ENCODE measurements around the gene ADGRL3.

Gene ADGRL3

GRCh38 chr4:61886131-61886530 is 686.0 kb downstream of the ADGRL3 start:
- Histone ChIP-seq H3K27me3 (ENCODE audit: control insufficient read depth, insufficient read depth, low read length) (no peaks in the 10 kb centered on the region), H3K9ac (ENCODE audit: low read length) (no peak overlapping the region), H3K4me3 (ENCODE audit: low read length) (no peak overlapping the region), H3K9me3 (ENCODE audit: control insufficient read depth, low read length) (no peaks in the 10 kb centered on the region), H3K36me3 (ENCODE audit: control insufficient read depth, insufficient read depth, low read length) (no peaks in the 10 kb centered on the region), H3K4me1 (ENCODE audit: control insufficient read depth, insufficient read depth, low read length) (no peaks in the 10 kb centered on the region)

GRCh38 chr4:61889117-61889516 is 689.0 kb downstream of the ADGRL3 start:
- Histone ChIP-seq H3K4me3 (ENCODE audit: low read length) (no peak overlapping the region), H3K9me3 (ENCODE audit: control insufficient read depth, low read length) (no peaks in the 10 kb centered on the region), H3K27me3 (ENCODE audit: control insufficient read depth, insufficient read depth, low read length) (no peaks in the 10 kb centered on the region), H3K36me3 (ENCODE audit: control insufficient read depth, insufficient read depth, low read length) (no peaks in the 10 kb centered on the region), H3K9ac (ENCODE audit: low read length) (no peak overlapping the region), H3K4me1 (ENCODE audit: control insufficient read depth, insufficient read depth, low read length) (no peaks in the 10 kb centered on the region)

GRCh38 chr4:61890321-61890720 is 690.2 kb downstream of the ADGRL3 start:
- Histone ChIP-seq H3K9ac (ENCODE audit: low read length) (no peak overlapping the region), H3K4me1 (ENCODE audit: control insufficient read depth, insufficient read depth, low read length) (no peaks in the 10 kb centered on the region), H3K9me3 (ENCODE audit: control insufficient read depth, low read length) (no peaks in the 10 kb centered on the region), H3K36me3 (ENCODE audit: control insufficient read depth, insufficient read depth, low read length) (no peaks in the 10 kb centered on the region), H3K4me3 (ENCODE audit: low read length) (no peak overlapping the region), H3K27me3 (ENCODE audit: control insufficient read depth, insufficient read depth, low read length) (no peaks in the 10 kb centered on the region)

GRCh38 chr4:61891953-61892352 is 691.8 kb downstream of the ADGRL3 start:
- Histone ChIP-seq H3K36me3 (ENCODE audit: control insufficient read depth, insufficient read depth, low read length) (no peaks in the 10 kb centered on the region), H3K4me1 (ENCODE audit: control insufficient read depth, insufficient read depth, low read length) (no peaks in the 10 kb centered on the region), H3K4me3 (ENCODE audit: low read length) (no peak overlapping the region), H3K9ac (ENCODE audit: low read length) (no peak overlapping the region), H3K27me3 (ENCODE audit: control insufficient read depth, insufficient read depth, low read length) (no peaks in the 10 kb centered on the region), H3K9me3 (ENCODE audit: control insufficient read depth, low read length) (no peaks in the 10 kb centered on the region)

- no peaks in the 10 kb centered on the region for H3K27me3 ChIP-seq (ENCODE audit: control insufficient read depth, insufficient read depth, low read length)
- H3K4me1 ChIP-seq (ENCODE audit: control insufficient read depth, insufficient read depth, low read length) = no peaks in the 10 kb centered on the region
- H3K9me3 ChIP-seq (ENCODE audit: control insufficient read depth, low read length) = no peaks in the 10 kb centered on the region
- no peak overlapping the region for H3K4me3 ChIP-seq (ENCODE audit: low read length)
- no peak overlapping the region for H3K9ac ChIP-seq (ENCODE audit: low read length)
- no peaks in the 10 kb centered on the region for H3K36me3 ChIP-seq (ENCODE audit: control insufficient read depth, insufficient read depth, low read length)
These were observed 696.5 kb downstream of the ADGRL3 start for GRCh38 chr4:61896634-61897033.

- Histone ChIP-seq H3K4me1 (ENCODE audit: control insufficient read depth, insufficient read depth, low read length) (no peaks in the 10 kb centered on the region), H3K9ac (ENCODE audit: low read length) (no peak overlapping the region), H3K4me3 (ENCODE audit: low read length) (no peak overlapping the region), H3K36me3 (ENCODE audit: control insufficient read depth, insufficient read depth, low read length) (no peaks in the 10 kb centered on the region), H3K27me3 (ENCODE audit: control insufficient read depth, insufficient read depth, low read length) (no peaks in the 10 kb centered on the region), H3K9me3 (ENCODE audit: control insufficient read depth, low read length) (no peaks in the 10 kb centered on the region)
These were observed 708.9 kb downstream of the ADGRL3 start for GRCh38 chr4:61909031-61909430.

GRCh38 chr4:61911313-61911756 is 711.2 kb downstream of the ADGRL3 start:
- no peaks in the 10 kb centered on the region for H3K36me3 ChIP-seq (ENCODE audit: control insufficient read depth, insufficient read depth, low read length)
- no peak overlapping the region for H3K4me3 ChIP-seq (ENCODE audit: low read length)
- H3K9me3 ChIP-seq (ENCODE audit: control insufficient read depth, low read length) = no peaks in the 10 kb centered on the region
- H3K4me1 ChIP-seq (ENCODE audit: control insufficient read depth, insufficient read depth, low read length) = no peaks in the 10 kb centered on the region
- H3K9ac ChIP-seq (ENCODE audit: low read length) = no peak overlapping the region
- H3K27me3 ChIP-seq (ENCODE audit: control insufficient read depth, insufficient read depth, low read length) = no peaks in the 10 kb centered on the region

- Histone ChIP-seq H3K4me1 (ENCODE audit: control insufficient read depth, insufficient read depth, low read length) (no peaks in the 10 kb centered on the region), H3K36me3 (ENCODE audit: control insufficient read depth, insufficient read depth, low read length) (no peaks in the 10 kb centered on the region), H3K4me3 (ENCODE audit: low read length) (no peak overlapping the region), H3K27me3 (ENCODE audit: control insufficient read depth, insufficient read depth, low read length) (no peaks in the 10 kb centered on the region), H3K9me3 (ENCODE audit: control insufficient read depth, low read length) (no peaks in the 10 kb centered on the region), H3K9ac (ENCODE audit: low read length) (no peak overlapping the region)
These were observed 713.5 kb downstream of the ADGRL3 start for GRCh38 chr4:61913619-61914018.

- H3K9ac ChIP-seq (ENCODE audit: low read length) = no peak overlapping the region
- no peaks in the 10 kb centered on the region for H3K9me3 ChIP-seq (ENCODE audit: control insufficient read depth, low read length)
- H3K27me3 ChIP-seq (ENCODE audit: control insufficient read depth, insufficient read depth, low read length) = no peaks in the 10 kb centered on the region
- H3K36me3 ChIP-seq (ENCODE audit: control insufficient read depth, insufficient read depth, low read length) = no peaks in the 10 kb centered on the region
- no peak overlapping the region for H3K4me3 ChIP-seq (ENCODE audit: low read length)
- H3K4me1 ChIP-seq (ENCODE audit: control insufficient read depth, insufficient read depth, low read length) = no peaks in the 10 kb centered on the region
These were observed 715.4 kb downstream of the ADGRL3 start for GRCh38 chr4:61915501-61915900.

- Histone ChIP-seq H3K4me1 (ENCODE audit: control insufficient read depth, insufficient read depth, low read length) (no peaks in the 10 kb centered on the region), H3K27me3 (ENCODE audit: control insufficient read depth, insufficient read depth, low read length) (no peaks in the 10 kb centered on the region), H3K36me3 (ENCODE audit: control insufficient read depth, insufficient read depth, low read length) (no peaks in the 10 kb centered on the region), H3K4me3 (ENCODE audit: low read length) (no peak overlapping the region), H3K9ac (ENCODE audit: low read length) (no peak overlapping the region), H3K9me3 (ENCODE audit: control insufficient read depth, low read length) (no peaks in the 10 kb centered on the region)
These were observed 718.4 kb downstream of the ADGRL3 start for GRCh38 chr4:61918507-61918906.

GRCh38 chr4:61918987-61919386 is 718.9 kb downstream of the ADGRL3 start:
- Histone ChIP-seq H3K27me3 (ENCODE audit: control insufficient read depth, insufficient read depth, low read length) (no peaks in the 10 kb centered on the region), H3K9me3 (ENCODE audit: control insufficient read depth, low read length) (no peaks in the 10 kb centered on the region), H3K4me1 (ENCODE audit: control insufficient read depth, insufficient read depth, low read length) (no peaks in the 10 kb centered on the region), H3K36me3 (ENCODE audit: control insufficient read depth, insufficient read depth, low read length) (no peaks in the 10 kb centered on the region), H3K4me3 (ENCODE audit: low read length) (no peak overlapping the region), H3K9ac (ENCODE audit: low read length) (no peak overlapping the region)

- H3K36me3 ChIP-seq (ENCODE audit: control insufficient read depth, insufficient read depth, low read length) = no peaks in the 10 kb centered on the region
- H3K9me3 ChIP-seq (ENCODE audit: control insufficient read depth, low read length) = no peaks in the 10 kb centered on the region
- H3K4me1 ChIP-seq (ENCODE audit: control insufficient read depth, insufficient read depth, low read length) = no peaks in the 10 kb centered on the region
- no peak overlapping the region for H3K4me3 ChIP-seq (ENCODE audit: low read length)
- H3K9ac ChIP-seq (ENCODE audit: low read length) = no peak overlapping the region
- H3K27me3 ChIP-seq (ENCODE audit: control insufficient read depth, insufficient read depth, low read length) = no peaks in the 10 kb centered on the region
These were observed 719.4 kb downstream of the ADGRL3 start for GRCh38 chr4:61919561-61919960.

- Histone ChIP-seq H3K9ac (ENCODE audit: low read length) (no peak overlapping the region), H3K36me3 (ENCODE audit: control insufficient read depth, insufficient read depth, low read length) (no peaks in the 10 kb centered on the region), H3K4me3 (ENCODE audit: low read length) (no peak overlapping the region), H3K27me3 (ENCODE audit: control insufficient read depth, insufficient read depth, low read length) (no peaks in the 10 kb centered on the region), H3K4me1 (ENCODE audit: control insufficient read depth, insufficient read depth, low read length) (no peaks in the 10 kb centered on the region), H3K9me3 (ENCODE audit: control insufficient read depth, low read length) (no peaks in the 10 kb centered on the region)
These were observed 721.8 kb downstream of the ADGRL3 start for GRCh38 chr4:61921920-61922319.

Measured in mucosa of stomach (tissue), 1 donor.